ENCODE measurements around the gene CMIP.

The CMIP gene

GRCh38 chr16:81633147-81633619 is 188.6 kb downstream of the CMIP start:
- CTCF ChIA-PET: no interaction called here
- DNase-seq (ENCODE audit: extremely low spot score): no peak
- POLR2A ChIA-PET: no interaction called here
- no peak for TF ChIP-seq FOXM1 (IDR thresholded peaks at IDR 0.05; ENCODE audit: borderline replicate concordance)

- TF ChIP-seq FOXA1 (IDR thresholded peaks at IDR 0.05) (no peak), BHLHE40 (IDR thresholded peaks at IDR 0.05; ENCODE audit: borderline replicate concordance) (no peak), TARDBP (IDR thresholded peaks at IDR 0.05) (no peak)
- no peak for DNase-seq (ENCODE audit: extremely low spot score)
- ChIA-PET CTCF (no interaction called here), POLR2A (no interaction called here)
Observed at GRCh38 chr16:81633680-81634379, 189.2 kb downstream of the CMIP start.

GRCh38 chr16:81634380-81635062 is 189.9 kb downstream of the CMIP start:
- peak; percentile 46 for DNase-seq (ENCODE audit: extremely low spot score)
- ChIA-PET POLR2A (no interaction called here), CTCF (no interaction called here)
- TF ChIP-seq ELF4 (IDR thresholded peaks at IDR 0.05) (no peak), SUZ12 (IDR thresholded peaks at IDR 0.05) (no peak), TARDBP (IDR thresholded peaks at IDR 0.05) (no peak), FOXM1 (IDR thresholded peaks at IDR 0.05; ENCODE audit: borderline replicate concordance) (no peak), L3MBTL2 (conservative IDR thresholded peaks at IDR 0.05) (no peak), HDGF (IDR thresholded peaks at IDR 0.05; ENCODE audit: borderline replicate concordance) (no peak), FOXA1 (IDR thresholded peaks at IDR 0.05) (no peak), ARNT (IDR thresholded peaks at IDR 0.05) (no peak), NFRKB (IDR thresholded peaks at IDR 0.05) (no peak), BHLHE40 (IDR thresholded peaks at IDR 0.05; ENCODE audit: borderline replicate concordance) (no peak), PKNOX1 (IDR thresholded peaks at IDR 0.05) (no peak), LEF1 (IDR thresholded peaks at IDR 0.05; ENCODE audit: borderline replicate concordance) (no peak), ZNF384 (IDR thresholded peaks at IDR 0.05) (no peak), SP1 (IDR thresholded peaks at IDR 0.05) (no peak), FOXK2 (IDR thresholded peaks at IDR 0.05) (no peak)

GRCh38 chr16:81635063-81635937 is 190.7 kb downstream of the CMIP start:
- DNase-seq (ENCODE audit: extremely low spot score): no peak
- POLR2A ChIA-PET: no interaction called here
- CTCF ChIA-PET: no interaction called here
- TF ChIP-seq ZNF384 (IDR thresholded peaks at IDR 0.05) (no peak), FOXM1 (IDR thresholded peaks at IDR 0.05; ENCODE audit: borderline replicate concordance) (no peak), ELF4 (IDR thresholded peaks at IDR 0.05) (no peak), SP1 (IDR thresholded peaks at IDR 0.05) (no peak), L3MBTL2 (conservative IDR thresholded peaks at IDR 0.05) (no peak), HDGF (IDR thresholded peaks at IDR 0.05; ENCODE audit: borderline replicate concordance) (no peak), SUZ12 (IDR thresholded peaks at IDR 0.05) (no peak), NFRKB (IDR thresholded peaks at IDR 0.05) (no peak)

- POLR2A ChIA-PET: no interaction called here
- TF ChIP-seq SUZ12 (IDR thresholded peaks at IDR 0.05) (no peak), L3MBTL2 (conservative IDR thresholded peaks at IDR 0.05) (no peak), FOXK2 (IDR thresholded peaks at IDR 0.05) (no peak), FOXA1 (IDR thresholded peaks at IDR 0.05) (no peak), LEF1 (IDR thresholded peaks at IDR 0.05; ENCODE audit: borderline replicate concordance) (no peak), TARDBP (IDR thresholded peaks at IDR 0.05) (no peak), BHLHE40 (IDR thresholded peaks at IDR 0.05; ENCODE audit: borderline replicate concordance) (no peak), SP1 (IDR thresholded peaks at IDR 0.05) (no peak), PKNOX1 (IDR thresholded peaks at IDR 0.05) (no peak), CTBP1 (IDR thresholded peaks at IDR 0.05; ENCODE audit: borderline replicate concordance) (no peak), ARNT (IDR thresholded peaks at IDR 0.05) (no peak), ZNF384 (IDR thresholded peaks at IDR 0.05) (no peak), HDGF (IDR thresholded peaks at IDR 0.05; ENCODE audit: borderline replicate concordance) (no peak), NFRKB (IDR thresholded peaks at IDR 0.05) (no peak), ELF4 (IDR thresholded peaks at IDR 0.05) (no peak), FOXM1 (IDR thresholded peaks at IDR 0.05; ENCODE audit: borderline replicate concordance) (no peak)
- DNase-seq (ENCODE audit: extremely low spot score): no peak
- CTCF ChIA-PET: no interaction called here
Observed at GRCh38 chr16:81636298-81636993, 191.8 kb downstream of the CMIP start.
